ENCODE data around the gene RNH1. TPM values are rescaled to one million over a fixed set of nuclear protein-coding genes. Genes with fewer than 3 reads are reported as not detected.

Gene RNH1
- total RNA-seq, 1 experiment from 2014 or later, result 77.4 TPM

Other genes with a start within 250 kb of the RNH1 start
- not detected in 2 replicates for gene NLRP6, start 228.8 kb downstream of the RNH1 start, total RNA-seq (2014; rRNA removed; shearing (Covaris generic))
- 12.7 and 13.4 TPM in 2 replicates for gene PGGHG, start 218.1 kb downstream of the RNH1 start, total RNA-seq (2014; rRNA removed; shearing (Covaris generic))
- not detected in 2 replicates for gene IFITM5, start 207.7 kb downstream of the RNH1 start, total RNA-seq (2014; rRNA removed; shearing (Covaris generic))
- 44.7 and 71.8 TPM in 2 replicates for gene IFITM2, start 199.4 kb downstream of the RNH1 start, total RNA-seq (2014; rRNA removed; shearing (Covaris generic))
- gene IFITM1, start 193.2 kb downstream of the RNH1 start, total RNA-seq (2014; rRNA removed; shearing (Covaris generic)), result 2.2 and 4.5 TPM in 2 replicates
- gene IFITM3, start 186.4 kb downstream of the RNH1 start, total RNA-seq (2014; rRNA removed; shearing (Covaris generic)), result 161 and 191 TPM in 2 replicates
- 8.1 and 8.6 TPM in 2 replicates for gene B4GALNT4, start 137.7 kb downstream of the RNH1 start, total RNA-seq (2014; rRNA removed; shearing (Covaris generic))
- gene PKP3, start 113.0 kb downstream of the RNH1 start, total RNA-seq (2014; rRNA removed; shearing (Covaris generic)), result 27.0 and 27.7 TPM in 2 replicates
- 17.5 and 24.3 TPM in 2 replicates for gene SIGIRR, start 92.2 kb downstream of the RNH1 start, total RNA-seq (2014; rRNA removed; shearing (Covaris generic))
- 0.12 TPM in 1 of 2 replicates, not detected in the other for gene ANO9, start 65.2 kb downstream of the RNH1 start, total RNA-seq (2014; rRNA removed; shearing (Covaris generic))
- gene PTDSS2, start 57.0 kb downstream of the RNH1 start, total RNA-seq (2014; rRNA removed; shearing (Covaris generic)), result 19.6 and 23.7 TPM in 2 replicates
- 30.2 and 36.1 TPM in 2 replicates for gene HRAS, start 28.3 kb upstream of the RNH1 start, total RNA-seq (2014; rRNA removed; shearing (Covaris generic))
- gene LRRC56, start 30.3 kb upstream of the RNH1 start, total RNA-seq (2014; rRNA removed; shearing (Covaris generic)), result 0.43 and 0.57 TPM in 2 replicates
- 0.38 and 1.8 TPM in 2 replicates for gene LMNTD2, start 53.5 kb upstream of the RNH1 start, total RNA-seq (2014; rRNA removed; shearing (Covaris generic))
- 3.0 and 4.3 TPM in 2 replicates for gene RASSF7, start 53.7 kb upstream of the RNH1 start, total RNA-seq (2014; rRNA removed; shearing (Covaris generic))
- gene PHRF1, start 69.2 kb upstream of the RNH1 start, total RNA-seq (2014; rRNA removed; shearing (Covaris generic)), result 9.8 and 11.4 TPM in 2 replicates
- gene IRF7, start 108.7 kb upstream of the RNH1 start, total RNA-seq (2014; rRNA removed; shearing (Covaris generic)), result 3.8 and 5.0 TPM in 2 replicates
- gene CDHR5, start 117.7 kb upstream of the RNH1 start, total RNA-seq (2014; rRNA removed; shearing (Covaris generic)), result 0.05 TPM in 1 of 2 replicates, not detected in the other
- gene SCT, start 119.9 kb upstream of the RNH1 start, total RNA-seq (2014; rRNA removed; shearing (Covaris generic)), result not detected in 2 replicates
- 0.22 and 0.23 TPM in 2 replicates for gene DRD4, start 130.0 kb upstream of the RNH1 start, total RNA-seq (2014; rRNA removed; shearing (Covaris generic))
- 30.3 and 32.3 TPM in 2 replicates for gene DEAF1, start 188.0 kb upstream of the RNH1 start, total RNA-seq (2014; rRNA removed; shearing (Covaris generic))
- 6.9 and 8.9 TPM in 2 replicates for gene TMEM80, start 188.6 kb upstream of the RNH1 start, total RNA-seq (2014; rRNA removed; shearing (Covaris generic))
- 12.8 and 13.9 TPM in 2 replicates for gene EPS8L2, start 199.0 kb upstream of the RNH1 start, total RNA-seq (2014; rRNA removed; shearing (Covaris generic))
- gene TALDO1, start 240.2 kb upstream of the RNH1 start, total RNA-seq (2014; rRNA removed; shearing (Covaris generic)), result 383 and 408 TPM in 2 replicates